WTC11 (cell line): ENCODE data around the gene ANTXR2. TPM values are rescaled to one million over a fixed set of nuclear protein-coding genes. Genes with fewer than 3 reads are reported as not detected.

Experiments used
- ATAC-seq: fragments of 200-7000 bp; cut with Tn5 transposase; 2 replicates; pipeline ENCODE4 v1.10.0; 2021; ENCODE audit warnings: mild to moderate bottlenecking, moderate library complexity
- CTCF ChIA-PET: fragments of 300-600 bp; sonication (Branson Sonifier 250); formaldehyde crosslinking; loops from one replicate; lab custom pipeline; 2021; ENCODE audit warnings: antibody characterized with exemption; lab: Charles Lee
- POLR2A ChIA-PET: fragments of 350-600 bp; sonication (Branson Sonifier 250); formaldehyde crosslinking; loops from one replicate; lab custom pipeline; 2021; ENCODE audit warnings: antibody characterized with exemption; lab: Charles Lee
- DNase-seq: peaks from one replicate; pipeline ENCODE4 v3.0.0; 2021; ENCODE audit warnings: low spot score
- H3K27ac Mint-ChIP-seq: 2 replicates; pipeline ENCODE4 v1.8.0; 2021; ENCODE audit warnings: mixed read lengths
- H3K27me3 Mint-ChIP-seq: 2 replicates; pipeline ENCODE4 v1.8.0; 2021; ENCODE audit warnings: low read depth, mild to moderate bottlenecking, moderate library complexity, mixed read lengths
- H3K36me3 Mint-ChIP-seq: 2 replicates; pipeline ENCODE4 v1.8.0; 2021; ENCODE audit warnings: mixed read lengths
- H3K4me1 Mint-ChIP-seq: 2 replicates; pipeline ENCODE4 v1.8.0; 2022; ENCODE audit warnings: mixed read lengths
- H3K4me3 Mint-ChIP-seq: 2 replicates; pipeline ENCODE4 v1.8.0; 2021; ENCODE audit warnings: mild to moderate bottlenecking, moderate library complexity, mixed read lengths
- H3K9me3 Mint-ChIP-seq: 2 replicates; pipeline ENCODE4 v1.8.0; 2021; ENCODE audit warnings: mixed read lengths
- ATF1 ChIP-seq: sonication (generic); formaldehyde crosslinking; IDR thresholded peaks from 2 replicates; pipeline ENCODE4 v1.8.1; 2023; ENCODE audit warnings: mild to moderate bottlenecking, moderate library complexity, missing genetic modification reagents
- CREB1 ChIP-seq: sonication (generic); formaldehyde crosslinking; IDR thresholded peaks from 2 replicates; pipeline ENCODE4 v1.8.0; 2023; ENCODE audit warnings: mild to moderate bottlenecking, missing genetic modification reagents
- FOXP1 ChIP-seq: sonication (generic); formaldehyde crosslinking; IDR thresholded peaks from 2 replicates; pipeline ENCODE4 v1.8.0; 2022; ENCODE audit warnings: missing genetic modification reagents, mild to moderate bottlenecking, moderate library complexity, borderline replicate concordance
- GTF2I ChIP-seq: fragments of 250-450 bp; sonication (Bioruptor Pico); conservative IDR thresholded peaks from 2 replicates; pipeline ENCODE4 v1.4.0; 2021; ENCODE audit warnings: mild to moderate bottlenecking
- NFATC4 ChIP-seq: fragments of 250-450 bp; sonication (Bioruptor Pico); IDR thresholded peaks from 2 replicates; pipeline ENCODE4 v1.9.0; 2021; ENCODE audit warnings: mild to moderate bottlenecking
- PRRX2 ChIP-seq: fragments of 250-450 bp; sonication (Bioruptor Pico); IDR thresholded peaks from 2 replicates; pipeline ENCODE4 v1.8.0; 2021; ENCODE audit warnings: mild to moderate bottlenecking
- SP1 ChIP-seq: sonication (generic); formaldehyde crosslinking; conservative IDR thresholded peaks from 2 replicates; pipeline ENCODE4 v1.8.1; 2022; ENCODE audit warnings: missing genetic modification reagents
- TEAD4 ChIP-seq: sonication (generic); formaldehyde crosslinking; IDR thresholded peaks from 2 replicates; pipeline ENCODE4 v1.8.0; 2022; ENCODE audit warnings: mild to moderate bottlenecking, missing genetic modification reagents
- ZNF121 ChIP-seq: sonication (generic); formaldehyde crosslinking; IDR thresholded peaks from 2 replicates; pipeline ENCODE4 v1.8.0; 2023; ENCODE audit warnings: missing genetic modification reagents
- ZNF416 ChIP-seq: fragments of 250-450 bp; sonication (Bioruptor Pico); IDR thresholded peaks from 2 replicates; pipeline ENCODE4 v1.9.0; 2021; ENCODE audit warnings: mild to moderate bottlenecking, inconsistent platforms
- total RNA-seq: library from RNA; stranded (reverse); gene quantifications from 3 replicates; pipeline ENCODE4 v1.2.3, GENCODE V29; 2021
- TF ChIP-seq, protein P1 (sequence below): sonication (generic); formaldehyde crosslinking; IDR thresholded peaks from 2 replicates; pipeline ENCODE4 v1.8.0; 2023; ENCODE audit warnings: missing genetic modification reagents, mild to moderate bottlenecking, borderline replicate concordance
- TF ChIP-seq, protein P2 (sequence below): fragments of 250-450 bp; sonication (Bioruptor Pico); IDR thresholded peaks from 2 replicates; pipeline ENCODE4 v2.1.2; 2022; ENCODE audit warnings: mild to moderate bottlenecking, moderate library complexity
- TF ChIP-seq, protein P3 (sequence below): fragments of 250-450 bp; sonication (Bioruptor Pico); IDR thresholded peaks from 2 replicates; pipeline ENCODE4 v1.9.0; 2021; ENCODE audit warnings: mild to moderate bottlenecking
- TF ChIP-seq, protein P4 (sequence below): sonication (generic); formaldehyde crosslinking; IDR thresholded peaks from 2 replicates; pipeline ENCODE4 v1.8.0; 2022; ENCODE audit warnings: mild to moderate bottlenecking, missing genetic modification reagents
- TF ChIP-seq, protein P5 (sequence below): sonication (generic); formaldehyde crosslinking; IDR thresholded peaks from 2 replicates; pipeline ENCODE4 v1.8.0; 2022; ENCODE audit warnings: mild to moderate bottlenecking, missing genetic modification reagents
- TF ChIP-seq, protein P6 (sequence below): sonication (generic); formaldehyde crosslinking; IDR thresholded peaks from 2 replicates; pipeline ENCODE4 v1.8.1; 2022; ENCODE audit warnings: missing genetic modification reagents, borderline replicate concordance

Gene ANTXR2
- total RNA-seq, 1 experiment from 2014 or later: 9.9 TPM

DNA sequence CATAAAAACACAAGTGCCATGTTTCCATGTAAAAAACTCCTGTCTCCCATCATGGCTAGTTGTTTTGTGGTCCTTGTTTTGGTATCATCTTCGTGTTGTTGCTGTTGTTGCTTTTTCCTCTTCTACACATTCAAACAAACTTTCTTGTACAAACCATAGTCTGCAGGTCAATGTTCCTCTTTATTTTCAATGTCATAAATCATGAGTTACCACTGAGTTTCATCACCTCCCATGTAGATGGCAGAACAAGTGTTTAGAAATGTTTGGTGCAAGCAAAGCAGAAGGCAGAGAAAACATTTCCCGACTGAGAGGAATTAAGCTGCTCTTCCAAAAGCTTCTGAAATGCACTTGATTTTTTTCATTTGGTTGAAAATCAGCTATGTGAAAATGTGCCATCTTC lies 166.0 kb downstream of the ANTXR2 start (continued):
- TF ChIP-seq, protein P1, sequence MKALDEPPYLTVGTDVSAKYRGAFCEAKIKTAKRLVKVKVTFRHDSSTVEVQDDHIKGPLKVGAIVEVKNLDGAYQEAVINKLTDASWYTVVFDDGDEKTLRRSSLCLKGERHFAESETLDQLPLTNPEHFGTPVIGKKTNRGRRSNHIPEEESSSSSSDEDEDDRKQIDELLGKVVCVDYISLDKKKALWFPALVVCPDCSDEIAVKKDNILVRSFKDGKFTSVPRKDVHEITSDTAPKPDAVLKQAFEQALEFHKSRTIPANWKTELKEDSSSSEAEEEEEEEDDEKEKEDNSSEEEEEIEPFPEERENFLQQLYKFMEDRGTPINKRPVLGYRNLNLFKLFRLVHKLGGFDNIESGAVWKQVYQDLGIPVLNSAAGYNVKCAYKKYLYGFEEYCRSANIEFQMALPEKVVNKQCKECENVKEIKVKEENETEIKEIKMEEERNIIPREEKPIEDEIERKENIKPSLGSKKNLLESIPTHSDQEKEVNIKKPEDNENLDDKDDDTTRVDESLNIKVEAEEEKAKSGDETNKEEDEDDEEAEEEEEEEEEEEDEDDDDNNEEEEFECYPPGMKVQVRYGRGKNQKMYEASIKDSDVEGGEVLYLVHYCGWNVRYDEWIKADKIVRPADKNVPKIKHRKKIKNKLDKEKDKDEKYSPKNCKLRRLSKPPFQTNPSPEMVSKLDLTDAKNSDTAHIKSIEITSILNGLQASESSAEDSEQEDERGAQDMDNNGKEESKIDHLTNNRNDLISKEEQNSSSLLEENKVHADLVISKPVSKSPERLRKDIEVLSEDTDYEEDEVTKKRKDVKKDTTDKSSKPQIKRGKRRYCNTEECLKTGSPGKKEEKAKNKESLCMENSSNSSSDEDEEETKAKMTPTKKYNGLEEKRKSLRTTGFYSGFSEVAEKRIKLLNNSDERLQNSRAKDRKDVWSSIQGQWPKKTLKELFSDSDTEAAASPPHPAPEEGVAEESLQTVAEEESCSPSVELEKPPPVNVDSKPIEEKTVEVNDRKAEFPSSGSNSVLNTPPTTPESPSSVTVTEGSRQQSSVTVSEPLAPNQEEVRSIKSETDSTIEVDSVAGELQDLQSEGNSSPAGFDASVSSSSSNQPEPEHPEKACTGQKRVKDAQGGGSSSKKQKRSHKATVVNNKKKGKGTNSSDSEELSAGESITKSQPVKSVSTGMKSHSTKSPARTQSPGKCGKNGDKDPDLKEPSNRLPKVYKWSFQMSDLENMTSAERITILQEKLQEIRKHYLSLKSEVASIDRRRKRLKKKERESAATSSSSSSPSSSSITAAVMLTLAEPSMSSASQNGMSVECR: no peak
- no peak for TF ChIP-seq GTF2I (CRISPR knock-in tag)
- TF ChIP-seq, protein P2, sequence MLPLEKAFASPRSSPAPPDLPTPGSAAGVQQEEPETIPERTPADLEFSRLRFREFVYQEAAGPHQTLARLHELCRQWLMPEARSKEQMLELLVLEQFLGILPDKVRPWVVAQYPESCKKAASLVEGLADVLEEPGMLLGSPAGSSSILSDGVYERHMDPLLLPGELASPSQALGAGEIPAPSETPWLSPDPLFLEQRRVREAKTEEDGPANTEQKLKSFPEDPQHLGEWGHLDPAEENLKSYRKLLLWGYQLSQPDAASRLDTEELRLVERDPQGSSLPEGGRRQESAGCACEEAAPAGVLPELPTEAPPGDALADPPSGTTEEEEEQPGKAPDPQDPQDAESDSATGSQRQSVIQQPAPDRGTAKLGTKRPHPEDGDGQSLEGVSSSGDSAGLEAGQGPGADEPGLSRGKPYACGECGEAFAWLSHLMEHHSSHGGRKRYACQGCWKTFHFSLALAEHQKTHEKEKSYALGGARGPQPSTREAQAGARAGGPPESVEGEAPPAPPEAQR: no peak
- TF ChIP-seq, protein P3, sequence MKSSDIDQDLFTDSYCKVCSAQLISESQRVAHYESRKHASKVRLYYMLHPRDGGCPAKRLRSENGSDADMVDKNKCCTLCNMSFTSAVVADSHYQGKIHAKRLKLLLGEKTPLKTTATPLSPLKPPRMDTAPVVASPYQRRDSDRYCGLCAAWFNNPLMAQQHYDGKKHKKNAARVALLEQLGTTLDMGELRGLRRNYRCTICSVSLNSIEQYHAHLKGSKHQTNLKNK: no peak
- TF ChIP-seq, protein P4, sequence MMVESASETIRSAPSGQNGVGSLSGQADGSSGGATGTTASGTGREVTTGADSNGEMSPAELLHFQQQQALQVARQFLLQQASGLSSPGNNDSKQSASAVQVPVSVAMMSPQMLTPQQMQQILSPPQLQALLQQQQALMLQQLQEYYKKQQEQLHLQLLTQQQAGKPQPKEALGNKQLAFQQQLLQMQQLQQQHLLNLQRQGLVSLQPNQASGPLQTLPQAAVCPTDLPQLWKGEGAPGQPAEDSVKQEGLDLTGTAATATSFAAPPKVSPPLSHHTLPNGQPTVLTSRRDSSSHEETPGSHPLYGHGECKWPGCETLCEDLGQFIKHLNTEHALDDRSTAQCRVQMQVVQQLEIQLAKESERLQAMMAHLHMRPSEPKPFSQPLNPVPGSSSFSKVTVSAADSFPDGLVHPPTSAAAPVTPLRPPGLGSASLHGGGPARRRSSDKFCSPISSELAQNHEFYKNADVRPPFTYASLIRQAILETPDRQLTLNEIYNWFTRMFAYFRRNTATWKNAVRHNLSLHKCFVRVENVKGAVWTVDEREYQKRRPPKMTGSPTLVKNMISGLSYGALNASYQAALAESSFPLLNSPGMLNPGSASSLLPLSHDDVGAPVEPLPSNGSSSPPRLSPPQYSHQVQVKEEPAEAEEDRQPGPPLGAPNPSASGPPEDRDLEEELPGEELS (CRISPR knock-in tag): no peak
- TF ChIP-seq PRRX2 (CRISPR knock-in tag): no peak
- no peak for TF ChIP-seq ZNF416 (CRISPR knock-in tag)
- TF ChIP-seq SP1 (CRISPR knock-in tag): no peak
- no peak for TF ChIP-seq CREB1 (CRISPR knock-in tag)

DNA sequence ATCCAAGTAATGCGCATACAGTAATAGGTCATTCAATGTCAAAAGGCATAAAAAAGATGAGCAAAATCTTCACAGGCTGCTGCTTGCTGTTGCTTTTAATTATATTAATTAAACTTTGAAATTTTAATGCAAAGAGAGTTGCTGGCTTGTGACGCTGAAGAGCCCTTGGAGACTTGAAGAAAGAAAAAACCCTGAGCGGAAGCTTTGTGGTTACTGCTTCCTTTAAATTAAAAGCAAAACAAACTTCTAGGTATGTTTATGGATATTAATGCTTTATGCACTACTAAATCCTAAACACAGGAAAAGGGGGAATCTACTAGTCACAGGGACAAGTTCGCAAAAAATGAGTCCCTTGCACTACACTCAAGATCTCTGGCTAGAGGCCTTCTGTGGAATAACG lies 166.7 kb downstream of the ANTXR2 start:
- ChIA-PET POLR2A (no interaction called here), CTCF (interaction anchor here (0.6 to 1.1 kb wide), 2 partner anchors 277 to 555 kb away, joined by 3 read pairs; no protein-coding TSS in a partner anchor)
- H3K36me3 Mint-ChIP-seq: no peaks in the 10 kb centered on the region
- DNase-seq: no peak
- no peaks in the 10 kb centered on the region for H3K4me1 Mint-ChIP-seq
- no peak overlapping the region for H3K4me3 Mint-ChIP-seq
- no peaks in the 10 kb centered on the region for H3K9me3 Mint-ChIP-seq
- no peak overlapping the region for H3K27ac Mint-ChIP-seq
- no peak for ATAC-seq
- TF ChIP-seq ATF1 (CRISPR knock-in tag) (no peak), NFATC4 (CRISPR knock-in tag) (no peak), FOXP1 (CRISPR knock-in tag) (no peak), GTF2I (CRISPR knock-in tag) (no peak), ZNF121 (CRISPR knock-in tag) (no peak), TEAD4 (CRISPR knock-in tag) (no peak)
- TF ChIP-seq, protein P5, sequence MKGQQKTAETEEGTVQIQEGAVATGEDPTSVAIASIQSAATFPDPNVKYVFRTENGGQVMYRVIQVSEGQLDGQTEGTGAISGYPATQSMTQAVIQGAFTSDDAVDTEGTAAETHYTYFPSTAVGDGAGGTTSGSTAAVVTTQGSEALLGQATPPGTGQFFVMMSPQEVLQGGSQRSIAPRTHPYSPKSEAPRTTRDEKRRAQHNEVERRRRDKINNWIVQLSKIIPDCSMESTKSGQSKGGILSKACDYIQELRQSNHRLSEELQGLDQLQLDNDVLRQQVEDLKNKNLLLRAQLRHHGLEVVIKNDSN (CRISPR knock-in tag): no peak
- TF ChIP-seq, protein P1: no peak
- TF ChIP-seq, protein P6, sequence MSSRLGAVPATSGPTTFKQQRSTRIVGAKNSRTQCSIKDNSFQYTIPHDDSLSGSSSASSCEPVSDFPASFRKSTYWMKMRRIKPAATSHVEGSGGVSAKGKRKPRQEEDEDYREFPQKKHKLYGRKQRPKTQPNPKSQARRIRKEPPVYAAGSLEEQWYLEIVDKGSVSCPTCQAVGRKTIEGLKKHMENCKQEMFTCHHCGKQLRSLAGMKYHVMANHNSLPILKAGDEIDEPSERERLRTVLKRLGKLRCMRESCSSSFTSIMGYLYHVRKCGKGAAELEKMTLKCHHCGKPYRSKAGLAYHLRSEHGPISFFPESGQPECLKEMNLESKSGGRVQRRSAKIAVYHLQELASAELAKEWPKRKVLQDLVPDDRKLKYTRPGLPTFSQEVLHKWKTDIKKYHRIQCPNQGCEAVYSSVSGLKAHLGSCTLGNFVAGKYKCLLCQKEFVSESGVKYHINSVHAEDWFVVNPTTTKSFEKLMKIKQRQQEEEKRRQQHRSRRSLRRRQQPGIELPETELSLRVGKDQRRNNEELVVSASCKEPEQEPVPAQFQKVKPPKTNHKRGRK (CRISPR knock-in tag): no peak
- H3K27me3 Mint-ChIP-seq: no peaks in the 10 kb centered on the region
